PC-3 (cell line): ENCODE data around the gene STX17.

Experiments used
- CTCF ChIP-seq: fragments of 300-600 bp; sonication (generic); conservative IDR thresholded peaks from 2 replicates; pipeline ENCODE4 v1.5.1; 2017; ENCODE audit warnings: antibody characterized with exemption, low read depth, mild to moderate bottlenecking, low read length
- EZH2 ChIP-seq: fragments of 300-600 bp; sonication (generic); IDR thresholded peaks from one replicate; pipeline ENCODE4 v1.6.1; 2017; ENCODE audit warnings: antibody characterized with exemption, mild to moderate bottlenecking, low read length; ENCODE audit not compliant: unreplicated experiment
- EZH2phosphoT487 ChIP-seq: fragments of 300-600 bp; sonication (generic); IDR thresholded peaks from 2 replicates; pipeline ENCODE4 v1.6.1; 2018; ENCODE audit warnings: mild to moderate bottlenecking, antibody characterized with exemption, low read length, borderline replicate concordance

- TF ChIP-seq CTCF (no peak), EZH2 (no peak), EZH2phosphoT487 (no peak)
Measured at GRCh38 chr9:99881769-99882168, 24.7 kb upstream of the STX17 start.
